Measurements from ENCODE around the gene ADARB2.

Gene ADARB2

DNA sequence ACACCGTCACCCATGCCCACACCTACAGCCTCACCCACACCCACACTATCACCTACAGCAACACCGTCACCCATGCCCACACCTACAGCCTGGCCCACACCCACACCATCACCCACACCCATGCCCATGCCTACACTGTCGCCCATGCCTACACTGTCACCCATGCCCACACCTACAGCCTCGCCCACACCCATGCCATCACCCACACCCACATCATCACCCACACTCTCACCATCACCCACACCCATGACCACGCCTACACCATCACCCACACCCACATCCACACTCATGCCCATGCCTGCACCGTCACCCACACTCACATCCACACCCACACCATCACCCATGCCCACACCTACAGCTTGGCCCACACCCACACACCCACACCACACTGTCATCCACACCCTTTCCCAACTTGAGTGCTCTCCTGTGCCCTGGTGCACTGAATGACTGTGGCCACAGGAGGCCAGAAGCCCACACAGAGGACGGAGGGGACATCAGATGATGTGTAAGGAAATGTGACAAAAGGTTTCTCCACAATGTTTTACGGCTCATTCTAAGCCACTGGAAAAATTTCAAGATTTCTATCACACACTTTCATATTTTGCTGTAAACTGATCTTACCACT is 527.9 kb downstream of the ADARB2 start:
- ChIA-PET POLR2A (no interaction called here), CTCF (no interaction called here)
- no peak for DNase-seq (ENCODE audit: extremely low spot score)
- TF ChIP-seq, protein P1, sequence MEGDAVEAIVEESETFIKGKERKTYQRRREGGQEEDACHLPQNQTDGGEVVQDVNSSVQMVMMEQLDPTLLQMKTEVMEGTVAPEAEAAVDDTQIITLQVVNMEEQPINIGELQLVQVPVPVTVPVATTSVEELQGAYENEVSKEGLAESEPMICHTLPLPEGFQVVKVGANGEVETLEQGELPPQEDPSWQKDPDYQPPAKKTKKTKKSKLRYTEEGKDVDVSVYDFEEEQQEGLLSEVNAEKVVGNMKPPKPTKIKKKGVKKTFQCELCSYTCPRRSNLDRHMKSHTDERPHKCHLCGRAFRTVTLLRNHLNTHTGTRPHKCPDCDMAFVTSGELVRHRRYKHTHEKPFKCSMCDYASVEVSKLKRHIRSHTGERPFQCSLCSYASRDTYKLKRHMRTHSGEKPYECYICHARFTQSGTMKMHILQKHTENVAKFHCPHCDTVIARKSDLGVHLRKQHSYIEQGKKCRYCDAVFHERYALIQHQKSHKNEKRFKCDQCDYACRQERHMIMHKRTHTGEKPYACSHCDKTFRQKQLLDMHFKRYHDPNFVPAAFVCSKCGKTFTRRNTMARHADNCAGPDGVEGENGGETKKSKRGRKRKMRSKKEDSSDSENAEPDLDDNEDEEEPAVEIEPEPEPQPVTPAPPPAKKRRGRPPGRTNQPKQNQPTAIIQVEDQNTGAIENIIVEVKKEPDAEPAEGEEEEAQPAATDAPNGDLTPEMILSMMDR (IDR thresholded peaks at IDR 0.05; ENCODE audit: control extremely low read depth, extremely low read depth, low read depth, missing control alignments) = no peak

DNA sequence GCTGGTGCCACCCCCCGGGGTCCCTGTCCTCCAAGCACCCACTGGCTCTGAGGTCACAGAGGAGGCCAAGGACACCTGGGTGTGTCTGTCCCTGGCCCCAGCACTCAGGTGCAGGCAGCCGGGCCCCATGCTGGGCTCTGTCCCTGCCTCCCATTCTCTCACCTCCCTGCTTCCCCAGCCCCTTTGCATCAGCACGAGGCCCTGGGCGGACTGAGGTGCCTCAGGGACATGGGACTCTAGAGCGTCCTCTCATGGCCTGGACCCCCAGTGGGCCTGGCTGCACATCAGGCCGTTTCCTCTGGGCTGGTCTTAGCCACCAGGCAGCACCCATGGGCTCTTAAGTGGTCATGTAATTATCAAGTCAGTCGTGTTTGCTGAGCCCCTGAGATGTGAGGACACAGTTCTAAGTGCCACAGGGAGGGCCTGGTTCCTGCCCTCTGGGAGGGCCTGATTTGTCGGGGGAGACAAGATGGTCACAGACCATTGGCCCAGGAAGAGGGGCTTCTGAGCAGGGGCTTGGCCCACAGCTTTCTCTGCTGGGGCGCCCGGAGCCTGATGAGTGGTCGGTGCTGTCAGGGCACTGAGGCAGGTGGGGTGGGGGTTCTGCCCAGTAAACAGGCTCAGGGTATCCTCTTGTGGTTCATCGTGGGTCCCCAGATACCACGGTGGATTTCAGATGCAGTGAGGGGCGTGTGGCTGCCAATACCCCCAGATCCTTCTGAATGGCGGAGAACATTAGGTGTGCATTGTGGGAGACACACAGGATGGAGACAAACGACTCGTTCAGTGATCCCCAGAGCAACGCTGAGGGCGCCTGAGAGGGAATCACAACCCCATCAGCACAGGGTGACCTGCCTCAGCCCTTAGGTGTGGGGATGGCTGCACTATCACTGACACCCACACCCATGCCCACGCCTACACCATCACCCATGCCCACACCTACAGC is 528.7 kb downstream of the ADARB2 start:
- TF ChIP-seq, protein P1 (IDR thresholded peaks at IDR 0.05; ENCODE audit: control extremely low read depth, extremely low read depth, low read depth, missing control alignments) = no peak
- ChIA-PET POLR2A (no interaction called here), CTCF (no interaction called here)
- no peak for DNase-seq (ENCODE audit: extremely low spot score)

DNA sequence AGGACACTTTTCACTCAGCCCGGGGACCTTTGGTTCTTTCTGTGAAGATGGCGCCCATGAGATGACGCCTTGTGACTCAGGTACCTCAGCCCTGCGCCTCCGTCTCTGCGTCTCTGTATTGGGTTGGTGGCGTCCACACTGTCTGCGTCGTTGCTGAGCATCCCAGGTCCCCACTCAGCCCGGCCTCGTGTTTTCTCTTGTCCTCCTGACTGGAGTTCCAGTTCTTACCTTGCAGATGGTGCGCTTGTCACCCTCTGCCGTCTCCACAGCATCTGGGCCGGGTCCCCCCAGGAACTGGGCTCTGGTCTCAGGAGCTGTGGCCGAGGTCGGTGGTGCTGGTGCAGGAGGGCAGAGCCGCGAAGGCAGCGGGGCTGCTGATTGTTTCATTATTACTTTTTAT is 530.7 kb downstream of the ADARB2 start:
- CTCF ChIA-PET = no interaction called here
- DNase-seq (ENCODE audit: extremely low spot score) = no peak
- POLR2A ChIA-PET = no interaction called here
- TF ChIP-seq, protein P1 (IDR thresholded peaks at IDR 0.05; ENCODE audit: control extremely low read depth, extremely low read depth, low read depth, missing control alignments) = no peak

DNA sequence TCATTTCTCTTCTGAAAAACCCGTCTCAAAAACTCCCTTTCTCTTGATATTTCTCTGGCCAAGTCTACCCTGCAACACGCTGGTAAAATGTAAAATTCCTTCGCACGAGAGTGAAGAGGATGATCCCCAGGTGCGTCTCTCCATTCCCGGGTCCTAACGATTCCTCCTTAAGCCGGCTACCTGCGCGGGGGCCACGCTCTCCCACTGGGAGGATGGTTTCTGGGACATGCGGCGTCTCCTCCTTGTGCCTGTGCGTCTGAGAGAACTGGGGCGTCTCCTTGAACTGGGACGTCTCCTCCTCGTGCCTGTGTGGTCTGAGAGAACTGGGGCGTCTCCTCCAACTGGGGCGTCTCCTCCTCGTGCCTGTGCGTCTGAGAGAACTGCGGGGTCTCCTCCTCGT is 531.2 kb downstream of the ADARB2 start:
- ChIA-PET CTCF (no interaction called here), POLR2A (no interaction called here)
- DNase-seq (ENCODE audit: extremely low spot score) = no peak
- TF ChIP-seq, protein P1 (IDR thresholded peaks at IDR 0.05; ENCODE audit: control extremely low read depth, extremely low read depth, low read depth, missing control alignments) = no peak

DNA sequence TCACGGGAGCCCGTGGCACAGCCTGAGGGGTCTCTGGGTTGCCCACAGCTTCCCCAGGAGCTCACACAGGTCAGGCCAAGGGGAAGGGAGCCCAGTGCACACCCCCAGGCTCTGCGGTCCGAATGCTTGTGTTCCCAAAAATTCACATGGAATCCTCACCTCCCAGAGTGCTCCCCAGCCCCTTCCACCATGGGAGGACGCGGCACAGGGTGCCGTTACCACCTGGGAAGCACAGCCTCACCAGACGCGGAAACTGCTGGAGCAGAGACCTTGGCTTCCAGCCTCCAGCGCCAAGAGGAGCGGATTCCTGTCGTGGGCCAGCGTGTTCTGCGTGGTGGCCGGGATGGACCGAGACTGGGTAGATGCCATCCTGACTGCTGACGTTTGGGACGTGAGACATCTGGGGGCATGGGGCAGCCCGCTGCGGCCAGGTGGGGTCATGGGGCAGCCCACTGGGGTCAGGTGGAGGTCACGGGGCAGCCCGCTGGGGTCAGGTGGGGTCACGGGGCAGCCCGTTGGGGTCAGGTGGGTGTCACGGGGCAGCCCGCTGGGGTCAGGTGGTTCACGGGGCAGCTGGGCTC is 531.8 kb downstream of the ADARB2 start:
- CTCF ChIA-PET = no interaction called here
- TF ChIP-seq, protein P1 (IDR thresholded peaks at IDR 0.05; ENCODE audit: control extremely low read depth, extremely low read depth, low read depth, missing control alignments) = no peak
- no peak for DNase-seq (ENCODE audit: extremely low spot score)
- POLR2A ChIA-PET = no interaction called here

DNA sequence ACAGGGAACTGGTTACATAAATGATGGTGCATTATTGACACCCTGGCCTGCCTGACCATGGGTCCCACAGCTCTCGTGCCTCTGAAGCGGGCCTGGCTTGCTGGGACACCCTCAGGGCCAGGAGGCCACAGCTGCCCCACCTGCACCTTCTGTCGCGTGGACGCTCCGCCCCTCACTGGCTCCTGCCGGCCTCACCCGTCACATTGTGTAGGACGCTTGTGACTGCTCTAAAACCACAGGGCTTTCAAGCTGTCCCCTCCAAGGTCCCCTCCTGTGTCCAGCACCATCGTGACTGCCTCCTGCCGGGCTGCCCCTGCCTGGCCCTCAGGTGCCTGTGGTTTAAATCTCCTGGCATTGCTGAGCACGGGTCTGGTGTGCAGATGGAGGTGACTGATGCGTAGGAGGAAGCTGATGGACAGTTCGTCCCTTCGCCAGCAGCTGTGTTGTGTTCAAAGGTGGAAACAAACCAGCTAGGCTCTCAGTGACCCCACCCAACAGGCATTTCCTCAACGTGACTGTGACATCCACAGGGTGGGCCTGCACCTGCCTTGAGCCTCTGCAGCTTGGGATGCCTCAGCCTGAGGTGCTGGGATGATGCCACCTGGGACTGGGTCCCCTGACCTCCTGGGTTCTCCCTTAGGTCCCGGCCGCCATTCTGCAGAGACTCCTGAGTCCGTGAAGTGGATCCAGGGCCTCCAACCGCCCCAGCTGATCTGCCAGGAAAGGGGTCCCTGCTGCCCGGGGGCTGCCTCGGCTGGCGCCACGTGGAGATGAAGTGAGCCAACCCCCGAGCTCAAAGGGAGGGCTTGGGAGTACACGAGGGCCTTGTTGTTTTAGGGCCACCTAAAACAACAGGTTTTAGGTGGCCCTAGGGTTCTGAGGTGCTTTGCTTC is 532.6 kb downstream of the ADARB2 start:
- POLR2A ChIA-PET = no interaction called here
- CTCF ChIA-PET = no interaction called here
- TF ChIP-seq, protein P1 (IDR thresholded peaks at IDR 0.05; ENCODE audit: control extremely low read depth, extremely low read depth, low read depth, missing control alignments) = no peak
- DNase-seq (ENCODE audit: extremely low spot score) = no peak

Measured in GM10248 (cell line).